ENCODE data around the gene ABHD17A. TPM values are rescaled to one million over a fixed set of nuclear protein-coding genes. Genes with fewer than 3 reads are reported as not detected.

Gene ABHD17A
- total and polyA plus RNA-seq, 8 donors = 25.7 to 177 (median 74.2) TPM

GRCh38 chr19:1836458-1837221 lies 48.7 kb downstream of the ABHD17A start:
- H3K4me1 ChIP-seq = peaks cover 12 to 80% (median 70%) of the 10 kb centered on the region in 4 donors
- peaks cover 3 to 28% (median 25%) of the 10 kb centered on the region in 4 donors for H3K36me3 ChIP-seq

DNA sequence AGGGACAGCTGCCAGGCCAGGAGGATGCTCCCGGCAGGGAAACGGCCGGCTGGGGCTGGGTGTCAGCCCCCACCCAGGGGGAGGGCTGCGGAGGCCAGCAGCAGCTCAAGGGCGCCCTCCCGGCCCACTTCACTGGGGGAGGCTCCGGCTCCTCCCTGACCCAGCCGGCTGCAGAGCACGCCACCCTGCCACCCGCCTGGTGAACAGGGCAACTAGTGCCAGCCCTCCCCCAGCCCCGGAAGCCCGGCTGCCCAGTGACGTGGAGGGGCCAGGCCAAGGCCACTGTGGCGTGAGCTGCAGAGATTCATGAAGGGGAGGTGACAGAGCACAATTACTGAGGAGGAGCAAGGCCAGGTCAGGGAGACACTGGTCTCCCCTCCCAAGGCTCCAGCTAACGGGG lies 51.8 kb downstream of the ABHD17A start:
- Histone ChIP-seq H3K36me3 (peaks cover 3 to 41% (median 33%) of the 10 kb centered on the region in 4 donors), H3K27ac (no peak overlapping the region), H3K27me3 (no peaks in the 10 kb centered on the region), H3K4me1 (peaks cover 12 to 72% (median 49%) of the 10 kb centered on the region in 4 donors), H3K4me3 (no peak overlapping the region), H3K9me3 (no peaks in the 10 kb centered on the region)
- 72 to 87% (median 77%) methylated on average over 6 to 15 of the region's 15 CpGs for WGBS, 5 donors
- TF ChIP-seq EP300 (IDR thresholded peaks at IDR 0.05) (no peak), POLR2A (IDR thresholded peaks at IDR 0.05) (no peak), POLR2AphosphoS5 (IDR thresholded peaks at IDR 0.05) (no peak)
- TF ChIP-seq, protein P1, sequence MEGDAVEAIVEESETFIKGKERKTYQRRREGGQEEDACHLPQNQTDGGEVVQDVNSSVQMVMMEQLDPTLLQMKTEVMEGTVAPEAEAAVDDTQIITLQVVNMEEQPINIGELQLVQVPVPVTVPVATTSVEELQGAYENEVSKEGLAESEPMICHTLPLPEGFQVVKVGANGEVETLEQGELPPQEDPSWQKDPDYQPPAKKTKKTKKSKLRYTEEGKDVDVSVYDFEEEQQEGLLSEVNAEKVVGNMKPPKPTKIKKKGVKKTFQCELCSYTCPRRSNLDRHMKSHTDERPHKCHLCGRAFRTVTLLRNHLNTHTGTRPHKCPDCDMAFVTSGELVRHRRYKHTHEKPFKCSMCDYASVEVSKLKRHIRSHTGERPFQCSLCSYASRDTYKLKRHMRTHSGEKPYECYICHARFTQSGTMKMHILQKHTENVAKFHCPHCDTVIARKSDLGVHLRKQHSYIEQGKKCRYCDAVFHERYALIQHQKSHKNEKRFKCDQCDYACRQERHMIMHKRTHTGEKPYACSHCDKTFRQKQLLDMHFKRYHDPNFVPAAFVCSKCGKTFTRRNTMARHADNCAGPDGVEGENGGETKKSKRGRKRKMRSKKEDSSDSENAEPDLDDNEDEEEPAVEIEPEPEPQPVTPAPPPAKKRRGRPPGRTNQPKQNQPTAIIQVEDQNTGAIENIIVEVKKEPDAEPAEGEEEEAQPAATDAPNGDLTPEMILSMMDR (IDR thresholded peaks at IDR 0.05) = no peak
- no peak for DNase-seq
- intact Hi-C loops (cut with DNase I; ENCODE audit: low total_unique reads) = no loop called here

More at GRCh38 chr19:1836458-1837221, 48.7 kb downstream of the ABHD17A start:
- no peak for DNase-seq
- Histone ChIP-seq H3K4me3 (no peak overlapping the region), H3K27ac (no peak overlapping the region), H3K27me3 (no peaks in the 10 kb centered on the region), H3K9me3 (no peaks in the 10 kb centered on the region)
- 89 to 91% (median 91%) methylated on average over 30 to 31 of the region's 31 CpGs for WGBS, 5 donors
- intact Hi-C loops (cut with DNase I; ENCODE audit: low total_unique reads) = no loop called here
- TF ChIP-seq EP300 (IDR thresholded peaks at IDR 0.05) = no peak
- no peak for TF ChIP-seq POLR2A (IDR thresholded peaks at IDR 0.05)
- no peak for TF ChIP-seq POLR2AphosphoS5 (IDR thresholded peaks at IDR 0.05)
- TF ChIP-seq, protein P1 (IDR thresholded peaks at IDR 0.05) = no peak

DNA sequence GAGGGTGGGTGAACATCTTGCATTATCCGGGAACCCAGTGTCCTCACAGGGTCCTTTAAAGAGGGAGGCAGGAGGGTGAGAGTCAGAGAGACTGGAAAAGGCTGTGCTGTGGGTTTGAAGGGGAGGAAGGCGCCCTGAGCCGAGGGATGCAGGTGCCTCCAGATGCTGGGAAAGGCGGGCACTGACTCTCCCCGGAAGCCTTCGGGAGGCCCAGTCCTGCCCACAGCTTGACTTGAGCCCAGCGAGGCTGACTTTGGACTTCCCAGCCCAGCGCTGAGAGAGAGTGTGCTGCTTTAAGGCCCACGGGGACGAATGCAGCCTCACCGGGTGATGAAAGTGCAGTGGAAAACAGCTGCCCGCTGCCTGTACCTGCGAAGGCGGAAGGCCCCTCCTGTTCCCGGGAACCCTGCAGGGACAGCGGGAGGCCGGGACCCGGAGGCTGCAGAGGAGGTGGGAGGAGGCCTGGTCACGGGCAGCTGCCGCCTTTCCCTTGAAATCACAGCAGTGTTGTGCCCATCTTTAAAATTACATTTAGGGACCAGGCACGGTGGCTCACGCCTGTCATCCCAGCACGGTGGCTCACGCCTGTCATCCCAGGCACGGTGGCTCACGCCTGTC lies 53.1 kb downstream of the ABHD17A start:
- Histone ChIP-seq H3K4me1 (peaks cover 3 to 58% (median 39%) of the 10 kb centered on the region in 4 donors), H3K27me3 (no peaks in the 10 kb centered on the region), H3K27ac (no peak overlapping the region), H3K9me3 (no peaks in the 10 kb centered on the region), H3K4me3 (no peak overlapping the region), H3K36me3 (peaks cover 14 to 55% (median 46%) of the 10 kb centered on the region in 4 donors)
- no peak for DNase-seq
- TF ChIP-seq POLR2A (IDR thresholded peaks at IDR 0.05) = no peak
- TF ChIP-seq POLR2AphosphoS5 (IDR thresholded peaks at IDR 0.05) = no peak
- TF ChIP-seq EP300 (IDR thresholded peaks at IDR 0.05) = no peak
- TF ChIP-seq, protein P1 (IDR thresholded peaks at IDR 0.05) = no peak
- 89 to 98% (median 94%) methylated on average over 13 to 26 of the region's 26 CpGs for WGBS, 5 donors
- intact Hi-C loops (cut with DNase I; ENCODE audit: low total_unique reads) = no loop called here

GRCh38 chr19:1830978-1831377 lies 54.3 kb downstream of the ABHD17A start:
- Histone ChIP-seq H3K4me1 (peaks cover 7 to 59% (median 41%) of the 10 kb centered on the region in 4 donors), H3K4me3 (no peak overlapping the region), H3K9me3 (no peaks in the 10 kb centered on the region), H3K36me3 (peaks cover 23 to 64% (median 56%) of the 10 kb centered on the region in 4 donors), H3K27me3 (no peaks in the 10 kb centered on the region), H3K27ac (no peak overlapping the region)
- intact Hi-C loops (cut with DNase I; ENCODE audit: low total_unique reads) = no loop called here
- TF ChIP-seq POLR2AphosphoS5 (IDR thresholded peaks at IDR 0.05) (no peak), EP300 (IDR thresholded peaks at IDR 0.05) (no peak), POLR2A (IDR thresholded peaks at IDR 0.05) (no peak)
- TF ChIP-seq, protein P1 (IDR thresholded peaks at IDR 0.05) = no peak
- DNase-seq = no peak
- 79 to 88% (median 85%) methylated on average over 11 of the region's 11 CpGs for WGBS, 5 donors
